HG02885 (cell line): ENCODE measurements around the gene MAN1A1.
A peak's percentile ranks its signal among the peaks of the same experiment; 100 is the strongest.

Source experiments
- ATAC-seq: cut with Tn5 transposase; IDR thresholded peaks from one replicate; pipeline ENCODE4 v1.9.1; 2021; ENCODE audit warnings: mild to moderate bottlenecking; ENCODE audit not compliant: unreplicated experiment, poor library complexity

The MAN1A1 gene

DNA sequence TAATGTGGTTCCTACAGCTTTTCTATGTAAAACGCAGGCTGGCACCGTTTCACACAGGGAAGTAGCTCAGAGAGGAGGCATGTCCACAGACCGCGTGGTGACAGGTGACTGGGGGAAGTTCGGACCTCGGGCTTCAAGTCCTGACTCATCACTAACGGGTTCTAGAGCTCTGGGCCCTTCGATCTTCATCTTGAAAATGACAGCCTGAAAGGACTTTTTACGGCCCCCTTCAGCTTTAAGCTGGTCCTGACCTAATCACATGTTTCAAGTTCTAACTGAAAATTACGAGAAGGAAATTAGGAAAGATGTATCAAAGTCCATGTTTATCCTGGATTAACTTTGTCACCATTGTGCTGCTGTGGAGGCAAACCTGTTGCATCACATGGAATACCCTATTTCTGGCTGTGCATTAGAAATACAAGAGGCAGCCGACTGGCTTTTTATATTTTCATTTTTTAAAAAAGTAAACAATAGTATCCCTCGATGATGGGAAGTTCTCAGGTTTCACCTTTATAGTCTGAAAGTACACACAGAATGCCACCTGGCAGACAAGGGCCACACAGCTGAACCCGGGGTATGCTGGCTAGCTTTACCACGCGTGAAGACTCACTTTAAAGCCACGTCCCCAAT lies 2.0 kb downstream of the MAN1A1 start:
- ATAC-seq = peak; percentile 29

GRCh38 chr6:119346936-119347335 lies 2.6 kb downstream of the MAN1A1 start:
- no peak for ATAC-seq

DNA sequence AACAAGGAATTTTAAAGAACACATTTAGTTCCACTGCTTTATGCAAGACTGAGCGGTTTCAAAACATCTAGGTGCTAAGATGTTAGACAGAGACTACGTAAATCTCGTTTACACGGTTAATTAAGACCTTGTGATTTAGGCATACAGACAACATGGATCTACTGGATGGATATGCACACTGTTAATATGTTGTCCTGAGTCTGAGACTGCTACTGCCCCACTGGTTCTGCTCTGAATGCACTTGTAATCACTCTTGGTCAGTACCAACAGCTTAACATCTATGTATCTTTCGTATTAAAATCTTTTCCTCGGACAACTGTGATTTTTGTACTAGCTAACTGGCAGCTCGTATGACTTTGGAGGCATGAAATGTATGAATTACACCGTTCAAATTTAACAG lies 3.1 kb downstream of the MAN1A1 start:
- no peak for ATAC-seq

GRCh38 chr6:119345114-119345513 lies 4.4 kb downstream of the MAN1A1 start:
- ATAC-seq = no peak

DNA sequence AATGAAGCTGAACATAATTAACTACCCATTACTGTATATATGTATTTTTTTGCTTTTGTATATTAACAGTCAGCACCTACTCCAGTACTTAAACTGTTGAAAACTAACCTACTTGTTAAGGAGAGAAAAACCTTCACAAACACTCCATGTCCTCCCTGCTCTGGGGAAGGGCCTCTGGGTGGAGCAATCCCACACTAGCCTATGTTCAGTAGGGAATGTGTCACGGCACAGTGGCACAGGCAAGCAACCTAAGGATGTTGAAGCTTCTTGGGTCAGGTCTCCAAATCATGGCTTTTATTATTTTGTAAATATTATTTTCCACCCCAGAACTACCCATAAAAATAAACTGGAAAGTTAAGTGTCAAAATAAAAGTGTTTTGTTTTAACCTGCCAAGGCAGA lies 5.3 kb downstream of the MAN1A1 start:
- ATAC-seq = no peak

- no peak for ATAC-seq
Observed at GRCh38 chr6:119343573-119344146, 5.9 kb downstream of the MAN1A1 start.

DNA sequence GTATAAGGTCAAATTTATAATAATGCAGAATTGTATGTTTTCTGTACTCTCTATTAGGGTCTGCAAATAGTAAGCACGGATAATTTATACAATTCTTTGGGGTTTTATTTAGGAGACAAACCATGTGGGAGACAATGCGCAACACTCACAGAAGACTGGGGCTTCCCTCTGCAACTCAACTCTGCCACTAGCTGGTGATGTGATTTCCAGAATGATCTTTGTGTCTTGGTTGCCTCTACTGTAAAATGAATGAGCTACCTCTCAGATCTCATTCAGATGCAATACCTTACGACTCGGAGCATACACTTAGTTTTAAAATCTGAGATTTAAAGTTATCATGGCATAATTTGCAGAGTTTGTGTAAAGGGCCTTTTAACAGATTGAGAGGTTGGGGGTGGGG lies 6.4 kb downstream of the MAN1A1 start:
- ATAC-seq = no peak

DNA sequence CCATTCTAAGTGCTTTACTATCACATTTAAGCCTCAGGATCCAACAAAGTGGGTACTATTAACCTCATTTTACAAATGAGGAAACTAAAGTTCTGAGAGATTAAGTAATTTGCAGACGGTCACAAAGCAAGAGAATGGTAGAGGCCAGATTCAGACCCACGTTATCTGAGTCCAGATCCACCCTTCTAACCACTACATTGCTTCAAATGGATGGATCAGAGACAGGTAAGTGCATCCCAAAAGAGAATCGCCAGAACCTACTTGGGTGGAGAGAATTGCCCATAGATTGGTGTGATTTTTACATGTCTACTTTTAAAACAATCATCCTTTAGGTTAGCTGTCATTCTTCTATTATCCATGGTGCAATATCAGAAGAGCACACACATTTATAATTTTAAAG lies 7.1 kb downstream of the MAN1A1 start:
- ATAC-seq = no peak

- no peak for ATAC-seq
Observed at GRCh38 chr6:119340796-119341487, 8.6 kb downstream of the MAN1A1 start.

DNA sequence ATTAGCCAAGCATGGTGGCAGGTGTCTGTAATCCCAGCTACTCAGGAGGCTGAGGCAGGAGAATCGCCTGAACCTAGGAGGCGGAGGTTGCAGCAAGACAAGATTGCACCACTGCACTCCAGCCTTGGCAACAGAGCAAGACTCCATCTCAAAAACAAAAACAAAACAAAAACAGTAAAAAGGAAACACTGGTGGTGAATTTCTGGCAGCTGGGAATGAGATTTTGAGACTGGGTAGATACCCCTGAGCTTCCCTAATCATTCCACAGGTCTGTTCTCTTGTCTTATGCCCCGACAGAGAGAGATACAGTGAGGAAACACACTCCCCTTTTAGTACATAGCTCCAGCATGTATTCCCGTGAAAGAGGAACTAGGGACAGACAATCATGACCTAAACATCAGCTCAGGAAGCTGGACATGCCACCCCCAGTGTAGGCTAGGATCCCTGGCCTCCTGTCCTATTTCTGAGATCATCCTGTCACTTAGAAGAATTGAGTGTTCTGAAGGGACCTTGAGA lies 9.6 kb downstream of the MAN1A1 start:
- ATAC-seq = no peak

- no peak for ATAC-seq
Observed at GRCh38 chr6:119337762-119338161, 11.8 kb downstream of the MAN1A1 start.

DNA sequence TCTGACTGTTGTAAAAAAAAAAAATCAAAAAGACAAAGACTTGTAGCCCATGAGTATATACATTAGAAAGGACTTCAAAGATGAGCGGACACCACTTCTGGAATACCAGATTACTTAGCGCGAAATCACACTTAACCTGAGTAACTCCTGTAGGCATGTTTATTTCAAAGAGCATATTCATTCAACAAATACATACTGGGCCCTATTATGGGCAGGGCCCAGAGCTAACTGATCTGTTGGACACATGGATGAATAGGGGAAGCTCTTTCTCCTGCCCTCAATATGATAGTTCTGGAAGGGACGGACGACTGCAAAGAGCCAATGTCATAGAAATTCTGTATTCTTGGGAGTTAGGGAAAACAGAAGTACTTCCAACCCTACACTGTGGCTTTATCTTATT lies 12.3 kb downstream of the MAN1A1 start:
- ATAC-seq = no peak

DNA sequence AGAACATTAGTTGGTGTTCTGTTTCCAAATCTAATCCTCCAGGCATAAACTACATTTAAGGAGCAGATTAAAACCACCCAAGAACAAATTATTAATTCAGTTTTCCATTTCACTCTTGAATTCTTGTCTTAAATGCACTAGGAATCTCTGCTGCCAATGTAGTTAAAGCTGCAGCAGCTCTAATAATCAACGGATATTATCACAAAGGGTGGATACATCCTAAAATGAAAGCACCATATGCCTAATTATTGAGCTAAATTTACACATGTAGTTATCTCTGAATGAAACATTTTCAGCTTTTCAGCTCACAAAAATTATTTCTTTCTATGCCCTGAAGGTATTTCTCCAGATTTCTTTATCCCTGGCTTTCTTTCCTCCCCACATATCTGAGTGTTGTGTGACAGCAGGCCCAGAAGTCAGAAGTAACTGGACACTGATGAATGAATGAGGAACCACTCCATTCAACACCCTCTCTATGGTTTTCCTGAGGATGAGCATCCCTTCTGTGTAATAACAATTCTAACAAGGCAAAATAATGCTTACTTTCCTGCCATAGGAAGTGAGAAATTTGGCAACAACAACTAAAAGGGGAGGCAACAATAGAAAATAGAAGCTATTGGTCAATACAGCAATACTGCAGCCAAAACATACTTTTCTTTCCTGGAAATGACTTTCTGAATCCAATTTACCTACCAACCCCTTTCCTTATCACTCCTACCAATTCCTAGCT lies 14.9 kb downstream of the MAN1A1 start:
- no peak for ATAC-seq

DNA sequence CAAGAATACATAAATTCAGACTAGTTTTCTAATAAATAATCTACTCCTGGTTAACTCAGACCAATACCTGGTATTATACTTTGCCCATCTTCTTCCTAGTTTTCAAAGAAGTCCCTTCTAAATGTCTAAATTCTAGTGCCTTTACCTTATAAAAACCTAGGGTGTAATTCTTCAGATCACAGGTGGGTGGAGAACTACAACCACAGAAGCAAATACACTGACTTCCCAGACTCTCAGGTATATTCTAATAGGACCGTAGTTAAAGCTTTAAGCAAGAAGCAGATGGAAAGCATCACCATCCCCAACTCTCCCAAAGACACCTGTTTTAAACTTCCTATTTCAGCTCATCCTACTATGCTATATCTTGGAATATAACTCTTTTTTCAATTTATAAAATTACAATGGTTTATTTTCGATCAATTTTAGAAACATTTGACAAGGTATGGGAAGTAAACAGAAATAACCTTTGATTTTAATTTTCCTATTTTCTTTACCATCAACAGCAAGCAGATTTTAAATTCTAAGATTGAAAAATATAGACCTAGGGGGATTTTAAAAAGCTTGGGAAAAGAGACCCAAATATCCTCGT lies 15.8 kb downstream of the MAN1A1 start:
- ATAC-seq = peak; percentile 61

- ATAC-seq = no peak
Observed at GRCh38 chr6:119333063-119333609, 16.4 kb downstream of the MAN1A1 start.

DNA sequence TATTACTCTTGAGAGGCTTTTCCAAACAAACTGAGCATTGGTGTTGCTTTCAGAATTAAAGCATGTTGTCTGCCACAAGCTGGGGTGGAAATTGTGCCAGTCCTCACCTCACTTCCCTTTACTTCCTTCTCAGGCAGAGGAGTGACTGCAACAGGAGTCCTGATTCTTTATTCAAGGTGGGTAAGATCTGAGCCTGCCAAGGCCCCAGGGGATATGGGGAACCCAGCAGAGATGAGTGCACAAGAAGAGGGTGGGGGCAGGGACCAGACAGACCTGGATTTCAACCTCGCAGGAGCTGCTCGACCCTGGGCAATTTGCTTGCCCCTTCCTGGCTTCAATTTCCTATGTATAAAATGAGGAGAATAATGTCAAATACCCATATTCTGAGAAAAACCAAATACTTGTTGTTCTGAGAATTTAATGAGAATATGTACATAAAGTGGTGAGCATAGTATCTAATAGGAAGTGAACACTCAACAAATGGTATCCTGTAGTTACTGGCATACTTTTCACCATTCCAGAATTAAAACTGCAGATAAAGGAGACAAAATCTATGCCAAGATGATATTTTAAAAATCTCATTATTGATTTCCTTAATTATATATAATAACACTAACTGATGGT lies 17.8 kb downstream of the MAN1A1 start:
- ATAC-seq = no peak

DNA sequence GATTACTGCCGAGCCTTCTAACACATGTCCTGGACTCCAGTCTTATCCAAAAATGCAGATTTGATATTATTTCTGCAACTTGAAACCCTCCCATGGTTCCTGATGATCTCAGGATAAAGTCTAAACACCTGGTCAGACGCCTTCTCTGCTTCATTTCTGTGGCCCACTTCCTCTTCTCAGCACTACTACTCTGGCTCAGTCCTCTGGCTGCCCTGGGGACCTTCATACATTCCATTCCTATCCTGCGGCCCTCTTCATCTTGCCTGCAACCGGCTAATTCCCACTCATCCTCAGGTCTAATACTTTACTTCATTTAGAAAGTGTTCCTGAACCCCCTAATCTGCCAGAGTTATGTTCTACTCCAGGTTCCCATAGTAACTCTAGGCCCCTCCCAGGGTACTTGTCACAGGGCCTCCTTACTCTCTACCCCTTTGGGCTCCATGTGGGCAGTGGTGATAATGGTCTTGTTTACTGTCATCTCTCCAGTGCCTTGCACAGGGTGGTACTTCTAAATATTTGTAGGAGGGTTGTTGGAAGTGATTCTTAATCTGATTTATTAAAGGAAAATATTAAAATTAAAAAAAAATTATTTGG lies 18.9 kb downstream of the MAN1A1 start:
- ATAC-seq = peak; percentile 33

DNA sequence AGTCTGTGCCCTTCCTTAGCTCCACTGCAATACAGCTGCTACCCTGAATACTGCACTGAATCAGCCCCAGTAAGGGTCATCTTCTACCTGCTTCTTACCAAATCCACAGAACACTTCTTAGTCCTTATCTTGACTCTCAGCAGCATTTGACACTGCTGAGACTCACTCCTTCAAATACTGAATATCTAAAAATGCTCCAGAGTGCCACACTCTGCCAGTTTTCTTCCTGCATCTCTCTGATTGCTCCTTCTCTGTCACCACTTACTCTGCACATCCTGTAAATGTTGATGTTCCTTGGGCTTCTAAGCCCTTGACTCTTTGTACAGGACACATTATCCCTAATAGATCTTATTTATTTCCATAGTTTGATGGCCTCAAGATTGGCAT lies 19.8 kb downstream of the MAN1A1 start:
- no peak for ATAC-seq

- ATAC-seq = no peak
Observed at GRCh38 chr6:119328892-119329793, 20.4 kb downstream of the MAN1A1 start.
